Measurements from ENCODE around the gene IRGM.

Gene IRGM

DNA sequence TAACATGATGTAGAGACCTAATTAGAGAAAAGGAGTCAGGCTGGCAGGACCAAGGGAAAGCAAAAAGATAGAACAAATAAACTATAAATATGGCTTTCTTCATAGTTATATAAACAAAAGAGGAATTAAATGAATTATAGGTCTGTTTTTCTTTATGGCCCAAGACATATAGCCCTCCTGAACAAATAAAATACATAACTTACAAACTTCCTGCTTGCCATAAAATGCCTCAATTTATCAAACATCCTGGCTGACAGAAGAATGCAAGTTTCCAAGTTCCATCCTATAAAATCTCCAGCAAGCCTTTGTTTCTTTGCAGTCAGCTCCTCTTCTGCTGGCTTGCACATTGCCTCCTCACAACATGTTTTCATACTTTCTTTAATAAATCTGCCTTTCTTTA, 31.3 kb upstream of the IRGM start:
- TF ChIP-seq FOXM1 (IDR thresholded peaks at IDR 0.05; ENCODE audit: borderline replicate concordance, low read depth), result no peak
- TF ChIP-seq, protein P1, sequence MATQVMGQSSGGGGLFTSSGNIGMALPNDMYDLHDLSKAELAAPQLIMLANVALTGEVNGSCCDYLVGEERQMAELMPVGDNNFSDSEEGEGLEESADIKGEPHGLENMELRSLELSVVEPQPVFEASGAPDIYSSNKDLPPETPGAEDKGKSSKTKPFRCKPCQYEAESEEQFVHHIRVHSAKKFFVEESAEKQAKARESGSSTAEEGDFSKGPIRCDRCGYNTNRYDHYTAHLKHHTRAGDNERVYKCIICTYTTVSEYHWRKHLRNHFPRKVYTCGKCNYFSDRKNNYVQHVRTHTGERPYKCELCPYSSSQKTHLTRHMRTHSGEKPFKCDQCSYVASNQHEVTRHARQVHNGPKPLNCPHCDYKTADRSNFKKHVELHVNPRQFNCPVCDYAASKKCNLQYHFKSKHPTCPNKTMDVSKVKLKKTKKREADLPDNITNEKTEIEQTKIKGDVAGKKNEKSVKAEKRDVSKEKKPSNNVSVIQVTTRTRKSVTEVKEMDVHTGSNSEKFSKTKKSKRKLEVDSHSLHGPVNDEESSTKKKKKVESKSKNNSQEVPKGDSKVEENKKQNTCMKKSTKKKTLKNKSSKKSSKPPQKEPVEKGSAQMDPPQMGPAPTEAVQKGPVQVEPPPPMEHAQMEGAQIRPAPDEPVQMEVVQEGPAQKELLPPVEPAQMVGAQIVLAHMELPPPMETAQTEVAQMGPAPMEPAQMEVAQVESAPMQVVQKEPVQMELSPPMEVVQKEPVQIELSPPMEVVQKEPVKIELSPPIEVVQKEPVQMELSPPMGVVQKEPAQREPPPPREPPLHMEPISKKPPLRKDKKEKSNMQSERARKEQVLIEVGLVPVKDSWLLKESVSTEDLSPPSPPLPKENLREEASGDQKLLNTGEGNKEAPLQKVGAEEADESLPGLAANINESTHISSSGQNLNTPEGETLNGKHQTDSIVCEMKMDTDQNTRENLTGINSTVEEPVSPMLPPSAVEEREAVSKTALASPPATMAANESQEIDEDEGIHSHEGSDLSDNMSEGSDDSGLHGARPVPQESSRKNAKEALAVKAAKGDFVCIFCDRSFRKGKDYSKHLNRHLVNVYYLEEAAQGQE (IDR thresholded peaks at IDR 0.05; ENCODE audit: low read depth), result no peak
- TF ChIP-seq ZBTB7A (IDR thresholded peaks at IDR 0.05; ENCODE audit: low read depth), result no peak
- no peak for TF ChIP-seq TAF1 (IDR thresholded peaks at IDR 0.05; ENCODE audit: low read depth)
- TF ChIP-seq TCF12 (IDR thresholded peaks at IDR 0.05; ENCODE audit: low read depth), result no peak
- TF ChIP-seq CREB1 (IDR thresholded peaks at IDR 0.05; ENCODE audit: low read depth), result no peak
- TF ChIP-seq EGR1 (IDR thresholded peaks at IDR 0.05), result no peak
- TF ChIP-seq NFIC (IDR thresholded peaks at IDR 0.05), result no peak
- TF ChIP-seq RAD21 (IDR thresholded peaks at IDR 0.05; ENCODE audit: low read depth), result no peak
- TF ChIP-seq, protein P2, sequence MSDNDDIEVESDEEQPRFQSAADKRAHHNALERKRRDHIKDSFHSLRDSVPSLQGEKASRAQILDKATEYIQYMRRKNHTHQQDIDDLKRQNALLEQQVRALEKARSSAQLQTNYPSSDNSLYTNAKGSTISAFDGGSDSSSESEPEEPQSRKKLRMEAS (IDR thresholded peaks at IDR 0.05), result no peak
- no peak for TF ChIP-seq EP300 (IDR thresholded peaks at IDR 0.05; ENCODE audit: borderline replicate concordance)
- no peak for TF ChIP-seq CEBPB (IDR thresholded peaks at IDR 0.05)
- no peak for TF ChIP-seq TEAD4 (IDR thresholded peaks at IDR 0.05)
- no peak for TF ChIP-seq YY1 (IDR thresholded peaks at IDR 0.05; ENCODE audit: low read depth)
- TF ChIP-seq, protein P3, sequence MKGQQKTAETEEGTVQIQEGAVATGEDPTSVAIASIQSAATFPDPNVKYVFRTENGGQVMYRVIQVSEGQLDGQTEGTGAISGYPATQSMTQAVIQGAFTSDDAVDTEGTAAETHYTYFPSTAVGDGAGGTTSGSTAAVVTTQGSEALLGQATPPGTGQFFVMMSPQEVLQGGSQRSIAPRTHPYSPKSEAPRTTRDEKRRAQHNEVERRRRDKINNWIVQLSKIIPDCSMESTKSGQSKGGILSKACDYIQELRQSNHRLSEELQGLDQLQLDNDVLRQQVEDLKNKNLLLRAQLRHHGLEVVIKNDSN (IDR thresholded peaks at IDR 0.05), result no peak

GRCh38 chr5:150816946-150817345, 29.4 kb upstream of the IRGM start:
- TF ChIP-seq EGR1 (IDR thresholded peaks at IDR 0.05) (no peak), RAD21 (IDR thresholded peaks at IDR 0.05; ENCODE audit: low read depth) (no peak), EP300 (IDR thresholded peaks at IDR 0.05; ENCODE audit: borderline replicate concordance) (no peak), YY1 (IDR thresholded peaks at IDR 0.05; ENCODE audit: low read depth) (no peak), FOXM1 (IDR thresholded peaks at IDR 0.05; ENCODE audit: borderline replicate concordance, low read depth) (no peak), CEBPB (IDR thresholded peaks at IDR 0.05) (no peak)
- TF ChIP-seq, protein P1 (IDR thresholded peaks at IDR 0.05; ENCODE audit: low read depth), result no peak

GRCh38 chr5:150829744-150830143, 16.6 kb upstream of the IRGM start:
- TF ChIP-seq NFIC (IDR thresholded peaks at IDR 0.05) (no peak), RAD21 (IDR thresholded peaks at IDR 0.05; ENCODE audit: low read depth) (no peak), ZBTB7A (IDR thresholded peaks at IDR 0.05; ENCODE audit: low read depth) (no peak), TAF1 (IDR thresholded peaks at IDR 0.05; ENCODE audit: low read depth) (no peak), EGR1 (IDR thresholded peaks at IDR 0.05) (no peak), CEBPB (IDR thresholded peaks at IDR 0.05) (no peak), FOXM1 (IDR thresholded peaks at IDR 0.05; ENCODE audit: borderline replicate concordance, low read depth) (no peak), TEAD4 (IDR thresholded peaks at IDR 0.05) (no peak), CREB1 (IDR thresholded peaks at IDR 0.05; ENCODE audit: low read depth) (no peak)
- TF ChIP-seq, protein P3 (IDR thresholded peaks at IDR 0.05), result no peak
- TF ChIP-seq, protein P2 (IDR thresholded peaks at IDR 0.05), result no peak
- TF ChIP-seq, protein P1 (IDR thresholded peaks at IDR 0.05; ENCODE audit: low read depth), result no peak

- no peak for TF ChIP-seq TAF1 (IDR thresholded peaks at IDR 0.05; ENCODE audit: low read depth)
- no peak for TF ChIP-seq YY1 (IDR thresholded peaks at IDR 0.05; ENCODE audit: low read depth)
- no peak for TF ChIP-seq TEAD4 (IDR thresholded peaks at IDR 0.05)
- TF ChIP-seq, protein P2 (IDR thresholded peaks at IDR 0.05), result no peak
- no peak for TF ChIP-seq ZBTB7A (IDR thresholded peaks at IDR 0.05; ENCODE audit: low read depth)
- no peak for TF ChIP-seq EP300 (IDR thresholded peaks at IDR 0.05; ENCODE audit: borderline replicate concordance)
- no peak for TF ChIP-seq CEBPB (IDR thresholded peaks at IDR 0.05)
- TF ChIP-seq FOXM1 (IDR thresholded peaks at IDR 0.05; ENCODE audit: borderline replicate concordance, low read depth), result no peak
- no peak for TF ChIP-seq RAD21 (IDR thresholded peaks at IDR 0.05; ENCODE audit: low read depth)
- TF ChIP-seq CREB1 (IDR thresholded peaks at IDR 0.05; ENCODE audit: low read depth), result no peak
- TF ChIP-seq EGR1 (IDR thresholded peaks at IDR 0.05), result no peak
- TF ChIP-seq NFIC (IDR thresholded peaks at IDR 0.05), result no peak
- no peak for TF ChIP-seq TCF12 (IDR thresholded peaks at IDR 0.05; ENCODE audit: low read depth)
- TF ChIP-seq, protein P1 (IDR thresholded peaks at IDR 0.05; ENCODE audit: low read depth), result no peak
- TF ChIP-seq, protein P3 (IDR thresholded peaks at IDR 0.05), result no peak
These were observed 10.3 kb upstream of the IRGM start for GRCh38 chr5:150836064-150836463.

All from Ishikawa (cell line).